HL-60 (cell line): ENCODE results near the gene STIM2.

Experiments
- DNase-seq, 2 experiments: peaks; one replicate each; pipeline ENCODE4 v3.0.0-alpha.2; 2010 to 2020; ENCODE audit warnings: low read depth in 1 of 2, low spot score in 1 of 2
- H3K27ac ChIP-seq: fragments of 250-450 bp; sonication (Bioruptor Pico); replicated peaks from 2 replicates; pipeline ENCODE4 v1.5.1; 2020; ENCODE audit warnings: mild to moderate bottlenecking, moderate library complexity
- H3K27me3 ChIP-seq: fragments of 250-450 bp; sonication (Bioruptor Pico); 2 replicates; pipeline ENCODE4 v1.5.1; 2021; ENCODE audit warnings: mild to moderate bottlenecking, moderate library complexity; ENCODE audit not compliant: insufficient read depth, poor library complexity, severe bottlenecking
- H3K4me3 ChIP-seq: replicated peaks from 2 replicates; pipeline ENCODE4 v1.5.1; 2011; ENCODE audit warnings: mild to moderate bottlenecking, control low read depth, low read length; ENCODE audit not compliant: insufficient read depth
- GABPA ChIP-seq: IDR thresholded peaks from 2 replicates; pipeline ENCODE4 v1.6.1; 2012; ENCODE audit warnings: low read depth
- POLR2AphosphoS5 ChIP-seq: IDR thresholded peaks from 2 replicates; pipeline ENCODE4 v1.6.1; 2012; ENCODE audit warnings: low read depth
- SPI1 ChIP-seq: IDR thresholded peaks from 2 replicates; pipeline ENCODE4 v1.6.1; 2012; ENCODE audit warnings: low read depth, mild to moderate bottlenecking, borderline replicate concordance
- TF ChIP-seq, protein P1 (sequence below): IDR thresholded peaks from one replicate; pipeline ENCODE4 v1.5.1; 2011; ENCODE audit warnings: low read length, control low read depth, inconsistent platforms; ENCODE audit not compliant: insufficient read depth
- TF ChIP-seq, protein P2 (sequence below): IDR thresholded peaks from 2 replicates; pipeline ENCODE4 v1.6.1; 2012; ENCODE audit warnings: low read depth; ENCODE audit not compliant: insufficient replicate concordance

STIM2 gene

DNA sequence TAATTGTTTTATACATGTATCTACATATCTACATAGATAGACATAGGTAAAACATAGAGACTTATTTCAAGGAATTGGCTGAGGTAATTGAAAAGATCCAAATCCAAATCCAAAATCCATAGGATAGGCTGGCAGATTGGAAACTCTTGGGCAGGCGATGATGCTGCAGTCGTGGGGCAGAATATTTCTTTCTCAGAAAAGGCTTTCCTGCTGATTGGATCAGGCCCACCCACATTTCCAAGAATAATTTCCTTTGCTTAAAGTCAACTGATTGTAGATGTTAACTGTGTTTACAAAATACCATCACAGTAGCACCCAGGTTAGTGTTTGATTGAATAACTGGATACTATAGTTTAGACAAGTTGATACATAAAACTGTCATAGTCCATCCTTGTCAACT is 27.2 kb downstream of the STIM2 start:
- no peak overlapping the region for H3K27ac ChIP-seq
- no peaks in the 10 kb centered on the region for H3K27me3 ChIP-seq
- TF ChIP-seq SPI1 (no peak), POLR2AphosphoS5 (no peak), GABPA (no peak)
- TF ChIP-seq, protein P1, sequence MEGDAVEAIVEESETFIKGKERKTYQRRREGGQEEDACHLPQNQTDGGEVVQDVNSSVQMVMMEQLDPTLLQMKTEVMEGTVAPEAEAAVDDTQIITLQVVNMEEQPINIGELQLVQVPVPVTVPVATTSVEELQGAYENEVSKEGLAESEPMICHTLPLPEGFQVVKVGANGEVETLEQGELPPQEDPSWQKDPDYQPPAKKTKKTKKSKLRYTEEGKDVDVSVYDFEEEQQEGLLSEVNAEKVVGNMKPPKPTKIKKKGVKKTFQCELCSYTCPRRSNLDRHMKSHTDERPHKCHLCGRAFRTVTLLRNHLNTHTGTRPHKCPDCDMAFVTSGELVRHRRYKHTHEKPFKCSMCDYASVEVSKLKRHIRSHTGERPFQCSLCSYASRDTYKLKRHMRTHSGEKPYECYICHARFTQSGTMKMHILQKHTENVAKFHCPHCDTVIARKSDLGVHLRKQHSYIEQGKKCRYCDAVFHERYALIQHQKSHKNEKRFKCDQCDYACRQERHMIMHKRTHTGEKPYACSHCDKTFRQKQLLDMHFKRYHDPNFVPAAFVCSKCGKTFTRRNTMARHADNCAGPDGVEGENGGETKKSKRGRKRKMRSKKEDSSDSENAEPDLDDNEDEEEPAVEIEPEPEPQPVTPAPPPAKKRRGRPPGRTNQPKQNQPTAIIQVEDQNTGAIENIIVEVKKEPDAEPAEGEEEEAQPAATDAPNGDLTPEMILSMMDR = no peak
- TF ChIP-seq, protein P2, sequence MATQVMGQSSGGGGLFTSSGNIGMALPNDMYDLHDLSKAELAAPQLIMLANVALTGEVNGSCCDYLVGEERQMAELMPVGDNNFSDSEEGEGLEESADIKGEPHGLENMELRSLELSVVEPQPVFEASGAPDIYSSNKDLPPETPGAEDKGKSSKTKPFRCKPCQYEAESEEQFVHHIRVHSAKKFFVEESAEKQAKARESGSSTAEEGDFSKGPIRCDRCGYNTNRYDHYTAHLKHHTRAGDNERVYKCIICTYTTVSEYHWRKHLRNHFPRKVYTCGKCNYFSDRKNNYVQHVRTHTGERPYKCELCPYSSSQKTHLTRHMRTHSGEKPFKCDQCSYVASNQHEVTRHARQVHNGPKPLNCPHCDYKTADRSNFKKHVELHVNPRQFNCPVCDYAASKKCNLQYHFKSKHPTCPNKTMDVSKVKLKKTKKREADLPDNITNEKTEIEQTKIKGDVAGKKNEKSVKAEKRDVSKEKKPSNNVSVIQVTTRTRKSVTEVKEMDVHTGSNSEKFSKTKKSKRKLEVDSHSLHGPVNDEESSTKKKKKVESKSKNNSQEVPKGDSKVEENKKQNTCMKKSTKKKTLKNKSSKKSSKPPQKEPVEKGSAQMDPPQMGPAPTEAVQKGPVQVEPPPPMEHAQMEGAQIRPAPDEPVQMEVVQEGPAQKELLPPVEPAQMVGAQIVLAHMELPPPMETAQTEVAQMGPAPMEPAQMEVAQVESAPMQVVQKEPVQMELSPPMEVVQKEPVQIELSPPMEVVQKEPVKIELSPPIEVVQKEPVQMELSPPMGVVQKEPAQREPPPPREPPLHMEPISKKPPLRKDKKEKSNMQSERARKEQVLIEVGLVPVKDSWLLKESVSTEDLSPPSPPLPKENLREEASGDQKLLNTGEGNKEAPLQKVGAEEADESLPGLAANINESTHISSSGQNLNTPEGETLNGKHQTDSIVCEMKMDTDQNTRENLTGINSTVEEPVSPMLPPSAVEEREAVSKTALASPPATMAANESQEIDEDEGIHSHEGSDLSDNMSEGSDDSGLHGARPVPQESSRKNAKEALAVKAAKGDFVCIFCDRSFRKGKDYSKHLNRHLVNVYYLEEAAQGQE = no peak
- no peak overlapping the region for H3K4me3 ChIP-seq
- DNase-seq = no peak

DNA sequence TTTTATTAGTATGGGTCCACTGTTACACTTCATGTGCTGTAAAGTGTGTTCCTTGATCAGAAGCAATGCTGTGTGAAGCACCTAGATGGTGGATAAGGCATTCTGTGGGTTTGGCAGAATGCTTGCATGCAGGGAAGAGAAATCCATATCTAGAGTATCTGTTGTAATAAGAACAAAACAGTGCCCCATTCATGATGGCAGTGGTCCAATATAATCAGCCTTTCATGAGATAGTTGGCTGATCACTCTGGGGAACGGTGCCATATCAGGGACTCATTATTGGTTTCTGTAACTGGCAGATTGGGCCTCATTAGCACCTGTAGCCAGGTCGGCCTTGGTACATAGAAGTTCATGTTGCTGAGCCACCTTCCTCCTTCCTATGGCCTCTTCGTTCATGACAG is 28.7 kb downstream of the STIM2 start:
- no peaks in the 10 kb centered on the region for H3K27me3 ChIP-seq
- DNase-seq = no peak
- H3K27ac ChIP-seq = no peak overlapping the region
- no peak for TF ChIP-seq POLR2AphosphoS5
- no peak for TF ChIP-seq GABPA
- TF ChIP-seq, protein P1 = no peak
- TF ChIP-seq, protein P2 = no peak
- no peak for TF ChIP-seq SPI1
- no peak overlapping the region for H3K4me3 ChIP-seq

DNA sequence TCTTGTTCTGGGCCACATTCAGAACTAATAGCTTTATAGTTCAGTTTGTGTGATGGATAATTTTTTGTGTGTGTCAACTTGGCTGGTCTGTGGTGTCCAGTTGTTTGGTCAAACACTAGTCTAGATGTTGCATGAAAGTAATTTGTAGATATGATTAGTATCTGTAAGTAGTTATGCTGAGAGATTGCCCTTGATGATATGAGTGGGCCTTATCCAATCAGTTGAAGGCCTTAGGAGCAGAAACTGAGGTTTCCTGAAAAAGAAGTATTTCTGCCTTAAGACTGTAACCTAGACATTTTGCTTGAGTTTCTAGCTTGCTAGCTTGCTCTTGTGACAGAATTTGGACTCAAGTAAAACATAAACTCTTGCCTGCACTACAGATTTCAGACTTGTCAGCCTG is 30.4 kb downstream of the STIM2 start:
- no peak overlapping the region for H3K4me3 ChIP-seq
- no peak for DNase-seq
- no peaks in the 10 kb centered on the region for H3K27me3 ChIP-seq
- TF ChIP-seq GABPA = no peak
- TF ChIP-seq POLR2AphosphoS5 = no peak
- TF ChIP-seq, protein P2 = no peak
- TF ChIP-seq, protein P1 = no peak
- no peak for TF ChIP-seq SPI1
- H3K27ac ChIP-seq = no peak overlapping the region
